Endothelial cell of umbilical vein (primary cell): Measurements from ENCODE around the gene AHSP.

Experiments
- EZH2 ChIP-seq: IDR thresholded peaks from 2 replicates; pipeline ENCODE4 v1.6.1; 2012; ENCODE audit warnings: borderline replicate concordance, low read depth, mild to moderate bottlenecking, moderate library complexity, low read length, inconsistent platforms; ENCODE audit not compliant: severe bottlenecking
- FOS ChIP-seq: IDR thresholded peaks from 2 replicates; pipeline ENCODE4 v1.6.1; 2011; ENCODE audit warnings: mild to moderate bottlenecking, low read length, moderate library complexity, borderline replicate concordance; ENCODE audit not compliant: insufficient read depth
- GATA2 ChIP-seq: IDR thresholded peaks from 2 replicates; pipeline ENCODE4 v1.7.0; 2011; ENCODE audit warnings: low read depth, mild to moderate bottlenecking, moderate library complexity, mixed read lengths, low read length; ENCODE audit not compliant: insufficient read length, insufficient read depth
- JUN ChIP-seq: IDR thresholded peaks from 2 replicates; pipeline ENCODE4 v1.6.1; 2011; ENCODE audit warnings: borderline replicate concordance, low read depth; ENCODE audit not compliant: insufficient read length, insufficient read depth
- MAX ChIP-seq: IDR thresholded peaks from 2 replicates; pipeline ENCODE4 v1.6.1; 2011; ENCODE audit not compliant: insufficient read depth, insufficient read length
- POLR2A ChIP-seq: IDR thresholded peaks from 2 replicates; pipeline ENCODE4 v1.6.1; 2012; ENCODE audit warnings: low read depth, mild to moderate bottlenecking, control low read depth, low read length
- POLR2AphosphoS5 ChIP-seq: IDR thresholded peaks from 2 replicates; pipeline ENCODE4 v1.6.1; 2012; ENCODE audit warnings: low read depth, mild to moderate bottlenecking, control low read depth, low read length, moderate library complexity; ENCODE audit not compliant: insufficient read depth
- TF ChIP-seq, protein P1 (sequence below), 2 donors: IDR thresholded peaks; 1 replicate in 1 of 2; 2 replicates in 1 of 2; pipeline ENCODE4 v1.5.1; 2011; ENCODE audit warnings: low read length in 2 of 2, mild to moderate bottlenecking in 2 of 2, moderate library complexity in 2 of 2, control low read depth in 1 of 2, inconsistent platforms in 1 of 2, low read depth in 1 of 2; ENCODE audit not compliant: insufficient read depth in 1 of 2; ENCODE audit errors: extremely low read depth in 1 of 2

GRCh38 chr16:31496670-31497069, 31.0 kb upstream of the AHSP start:
- TF ChIP-seq, protein P1, sequence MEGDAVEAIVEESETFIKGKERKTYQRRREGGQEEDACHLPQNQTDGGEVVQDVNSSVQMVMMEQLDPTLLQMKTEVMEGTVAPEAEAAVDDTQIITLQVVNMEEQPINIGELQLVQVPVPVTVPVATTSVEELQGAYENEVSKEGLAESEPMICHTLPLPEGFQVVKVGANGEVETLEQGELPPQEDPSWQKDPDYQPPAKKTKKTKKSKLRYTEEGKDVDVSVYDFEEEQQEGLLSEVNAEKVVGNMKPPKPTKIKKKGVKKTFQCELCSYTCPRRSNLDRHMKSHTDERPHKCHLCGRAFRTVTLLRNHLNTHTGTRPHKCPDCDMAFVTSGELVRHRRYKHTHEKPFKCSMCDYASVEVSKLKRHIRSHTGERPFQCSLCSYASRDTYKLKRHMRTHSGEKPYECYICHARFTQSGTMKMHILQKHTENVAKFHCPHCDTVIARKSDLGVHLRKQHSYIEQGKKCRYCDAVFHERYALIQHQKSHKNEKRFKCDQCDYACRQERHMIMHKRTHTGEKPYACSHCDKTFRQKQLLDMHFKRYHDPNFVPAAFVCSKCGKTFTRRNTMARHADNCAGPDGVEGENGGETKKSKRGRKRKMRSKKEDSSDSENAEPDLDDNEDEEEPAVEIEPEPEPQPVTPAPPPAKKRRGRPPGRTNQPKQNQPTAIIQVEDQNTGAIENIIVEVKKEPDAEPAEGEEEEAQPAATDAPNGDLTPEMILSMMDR (IDR thresholded peaks at IDR 0.05; ENCODE audit: extremely low read depth in 1 of 2, insufficient read depth in 1 of 2, low read depth in 1 of 2, low read length in 2 of 2) = no peak
- TF ChIP-seq EZH2 (no peak), POLR2AphosphoS5 (no peak), MAX (no peak), JUN (no peak), FOS (no peak), POLR2A (no peak), GATA2 (no peak)
